NCI-H510A treated with DMSO at 0.1 percent for 48 hours (cell line): ENCODE measurements around the gene FTCD.
"Not testable (repeated sequence)": the region's sequence is repeated elsewhere in the genome, so short reads cannot be mapped to it uniquely, and the experiment has no call there.

ENCODE experiments used
- DNase-seq: peaks from one replicate; lab custom pipeline; 2025; lab: John Stamatoyannopoulos, UW

FTCD gene

GRCh38 chr21:46171996-46172862 lies 16.9 kb upstream of the FTCD start:
- no peak for DNase-seq

GRCh38 chr21:46171585-46171984 lies 16.2 kb upstream of the FTCD start:
- no peak for DNase-seq

- not testable (repeated sequence) for DNase-seq
These were observed 15.2 kb upstream of the FTCD start for GRCh38 chr21:46170436-46171193.

GRCh38 chr21:46168659-46169386 lies 13.4 kb upstream of the FTCD start:
- no peak for DNase-seq

- no peak for DNase-seq
These were observed 12.9 kb upstream of the FTCD start for GRCh38 chr21:46168238-46168637.

GRCh38 chr21:46165098-46165497 lies 9.7 kb upstream of the FTCD start:
- DNase-seq: no peak

GRCh38 chr21:46163380-46163779 lies 8.0 kb upstream of the FTCD start:
- DNase-seq: no peak

GRCh38 chr21:46161633-46162592 lies 6.5 kb upstream of the FTCD start:
- DNase-seq: no peak

GRCh38 chr21:46160907-46161632 lies 5.7 kb upstream of the FTCD start:
- no peak for DNase-seq

GRCh38 chr21:46160657-46160906 lies 5.2 kb upstream of the FTCD start:
- DNase-seq: no peak

GRCh38 chr21:46159841-46160656 lies 4.7 kb upstream of the FTCD start:
- no peak for DNase-seq

GRCh38 chr21:46159390-46159789 lies 4.0 kb upstream of the FTCD start:
- DNase-seq: no peak

GRCh38 chr21:46158666-46159300 lies 3.4 kb upstream of the FTCD start:
- no peak for DNase-seq

GRCh38 chr21:46157987-46158451 lies 2.6 kb upstream of the FTCD start:
- DNase-seq: no peak

GRCh38 chr21:46157396-46157986 lies 2.1 kb upstream of the FTCD start:
- DNase-seq: no peak

- DNase-seq: no peak
These were observed 1.3 kb upstream of the FTCD start for GRCh38 chr21:46156678-46157077.

- no peak for DNase-seq
These were observed 933 bp upstream of the FTCD start for GRCh38 chr21:46156378-46156645.

- no peak for DNase-seq
These were observed 345 bp downstream of the FTCD start for GRCh38 chr21:46154955-46155513.
